ENCODE results near the gene DAB2IP.
A peak's percentile ranks its signal among the peaks of the same experiment; 100 is the strongest.

DAB2IP gene

GRCh38 chr9:121807069-121807822 is 155.8 kb downstream of the DAB2IP start:
- no peak for DNase-seq

- peak; percentile 12 for DNase-seq
Measured at GRCh38 chr9:121807823-121808278, 156.4 kb downstream of the DAB2IP start.

GRCh38 chr9:121808781-121809180 is 157.3 kb downstream of the DAB2IP start:
- no peak for DNase-seq

- DNase-seq = no peak
Measured at GRCh38 chr9:121809356-121810050, 158.1 kb downstream of the DAB2IP start.

GRCh38 chr9:121810489-121810888 is 159.1 kb downstream of the DAB2IP start:
- DNase-seq = no peak

- DNase-seq = no peak
Measured at GRCh38 chr9:121811140-121811539, 159.7 kb downstream of the DAB2IP start.

GRCh38 chr9:121811751-121812150 is 160.3 kb downstream of the DAB2IP start:
- DNase-seq = no peak

GRCh38 chr9:121812159-121812735 is 160.8 kb downstream of the DAB2IP start:
- peak; percentile 10 for DNase-seq

- no peak for DNase-seq
Measured at GRCh38 chr9:121813519-121814210, 162.2 kb downstream of the DAB2IP start.

- no peak for DNase-seq
Measured at GRCh38 chr9:121814594-121814993, 163.2 kb downstream of the DAB2IP start.

GRCh38 chr9:121815084-121815483 is 163.7 kb downstream of the DAB2IP start:
- no peak for DNase-seq

GRCh38 chr9:121815546-121816448 is 164.4 kb downstream of the DAB2IP start:
- no peak for DNase-seq

GRCh38 chr9:121816449-121816817 is 165.0 kb downstream of the DAB2IP start:
- DNase-seq = no peak

GRCh38 chr9:121816845-121817450 is 165.5 kb downstream of the DAB2IP start:
- DNase-seq = no peak

- no peak for DNase-seq
Measured at GRCh38 chr9:121817476-121817875, 166.0 kb downstream of the DAB2IP start.

GRCh38 chr9:121818016-121818661 is 166.7 kb downstream of the DAB2IP start:
- DNase-seq = no peak

GRCh38 chr9:121818841-121819427 is 167.5 kb downstream of the DAB2IP start:
- no peak for DNase-seq

- DNase-seq = peak; percentile 63
Measured at GRCh38 chr9:121819428-121820231, 168.2 kb downstream of the DAB2IP start.

- DNase-seq = peak; percentile 19
Measured at GRCh38 chr9:121820286-121821005, 169.0 kb downstream of the DAB2IP start.
